Measurements from ENCODE around the gene SLX4IP.

SLX4IP gene

GRCh38 chr20:10639077-10639736, 204.1 kb downstream of the SLX4IP start:
- DNase-seq: no peak

- DNase-seq: no peak
Observed at GRCh38 chr20:10639737-10640556, 204.8 kb downstream of the SLX4IP start.

- DNase-seq: no peak
Observed at GRCh38 chr20:10640897-10641296, 205.8 kb downstream of the SLX4IP start.

- no peak for DNase-seq
Observed at GRCh38 chr20:10641467-10641866, 206.4 kb downstream of the SLX4IP start.

GRCh38 chr20:10641893-10642292, 206.8 kb downstream of the SLX4IP start:
- no peak for DNase-seq

GRCh38 chr20:10642856-10643559, 207.9 kb downstream of the SLX4IP start:
- peak; percentile 64 for DNase-seq

GRCh38 chr20:10643560-10643873, 208.4 kb downstream of the SLX4IP start:
- no peak for DNase-seq

- no peak for DNase-seq
Observed at GRCh38 chr20:10644458-10645204, 209.5 kb downstream of the SLX4IP start.

- no peak for DNase-seq
Observed at GRCh38 chr20:10645205-10645570, 210.1 kb downstream of the SLX4IP start.

GRCh38 chr20:10646006-10646405, 210.9 kb downstream of the SLX4IP start:
- no peak for DNase-seq

- DNase-seq: no peak
Observed at GRCh38 chr20:10646886-10647420, 211.8 kb downstream of the SLX4IP start.

- DNase-seq: peak; percentile 60
Observed at GRCh38 chr20:10647471-10647870, 212.4 kb downstream of the SLX4IP start.

- no peak for DNase-seq
Observed at GRCh38 chr20:10647909-10648308, 212.8 kb downstream of the SLX4IP start.

- peak; percentile 96 for DNase-seq
Observed at GRCh38 chr20:10648651-10649050, 213.5 kb downstream of the SLX4IP start.

GRCh38 chr20:10649080-10649796, 214.1 kb downstream of the SLX4IP start:
- no peak for DNase-seq

- DNase-seq: peak; percentile 76
Observed at GRCh38 chr20:10649797-10650160, 214.7 kb downstream of the SLX4IP start.

- DNase-seq: peak; percentile 89
Observed at GRCh38 chr20:10651227-10651990, 216.3 kb downstream of the SLX4IP start.

GRCh38 chr20:10652185-10652584, 217.1 kb downstream of the SLX4IP start:
- no peak for DNase-seq

GRCh38 chr20:10652660-10653261, 217.7 kb downstream of the SLX4IP start:
- DNase-seq: peak; percentile 37

- DNase-seq: peak; percentile 92
Observed at GRCh38 chr20:10653599-10654249, 218.6 kb downstream of the SLX4IP start.

- DNase-seq: no peak
Observed at GRCh38 chr20:10654250-10654610, 219.1 kb downstream of the SLX4IP start.
